ENCODE data around the gene TMEM134.
"Not testable (repeated sequence)": the region's sequence is repeated elsewhere in the genome, so short reads cannot be mapped to it uniquely, and the experiment has no call there.

The TMEM134 gene, protein sequence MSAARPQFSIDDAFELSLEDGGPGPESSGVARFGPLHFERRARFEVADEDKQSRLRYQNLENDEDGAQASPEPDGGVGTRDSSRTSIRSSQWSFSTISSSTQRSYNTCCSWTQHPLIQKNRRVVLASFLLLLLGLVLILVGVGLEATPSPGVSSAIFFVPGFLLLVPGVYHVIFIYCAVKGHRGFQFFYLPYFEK

DNA sequence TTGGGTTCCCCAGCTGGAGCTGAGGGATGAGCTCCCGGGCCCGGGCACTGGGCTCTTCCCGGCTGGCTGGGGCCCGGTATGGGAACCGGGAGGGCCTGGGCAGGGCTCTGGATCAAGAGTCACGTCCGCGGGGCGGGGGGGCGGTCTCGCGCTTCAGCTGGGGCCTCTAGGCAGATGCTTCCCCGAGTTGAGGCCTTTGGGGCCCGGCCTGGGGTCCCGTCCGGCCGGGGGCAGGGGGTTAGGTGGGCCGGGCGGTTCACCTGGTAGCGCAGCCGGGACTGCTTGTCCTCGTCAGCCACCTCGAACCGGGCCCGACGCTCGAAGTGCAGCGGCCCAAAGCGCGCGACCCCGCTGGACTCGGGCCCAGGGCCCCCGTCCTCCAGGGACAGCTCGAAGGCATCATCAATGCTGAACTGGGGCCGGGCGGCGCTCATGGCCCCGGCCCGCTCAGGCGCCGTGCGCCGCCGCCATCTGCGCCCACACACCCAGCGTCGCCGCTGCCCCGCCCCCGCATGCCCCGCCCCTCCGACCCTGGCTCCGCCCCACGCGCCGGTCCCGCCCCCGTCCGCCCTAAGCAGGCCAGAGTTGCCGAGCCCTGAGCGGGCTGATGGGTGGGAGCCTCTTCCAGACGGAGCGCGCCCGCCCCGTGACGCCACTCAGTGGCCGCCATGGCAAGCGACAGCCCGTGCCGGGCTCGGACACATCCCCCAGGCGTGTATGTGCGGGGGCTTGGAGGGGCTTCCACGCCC lies at the start of gene TMEM134:
TSS of gene TMEM134 (minus strand) at position 493 of the 749 bp plus-strand sequence. CDS start at position 434, 59 bp downstream.
- DNase-seq = peak; percentile 89

DNA sequence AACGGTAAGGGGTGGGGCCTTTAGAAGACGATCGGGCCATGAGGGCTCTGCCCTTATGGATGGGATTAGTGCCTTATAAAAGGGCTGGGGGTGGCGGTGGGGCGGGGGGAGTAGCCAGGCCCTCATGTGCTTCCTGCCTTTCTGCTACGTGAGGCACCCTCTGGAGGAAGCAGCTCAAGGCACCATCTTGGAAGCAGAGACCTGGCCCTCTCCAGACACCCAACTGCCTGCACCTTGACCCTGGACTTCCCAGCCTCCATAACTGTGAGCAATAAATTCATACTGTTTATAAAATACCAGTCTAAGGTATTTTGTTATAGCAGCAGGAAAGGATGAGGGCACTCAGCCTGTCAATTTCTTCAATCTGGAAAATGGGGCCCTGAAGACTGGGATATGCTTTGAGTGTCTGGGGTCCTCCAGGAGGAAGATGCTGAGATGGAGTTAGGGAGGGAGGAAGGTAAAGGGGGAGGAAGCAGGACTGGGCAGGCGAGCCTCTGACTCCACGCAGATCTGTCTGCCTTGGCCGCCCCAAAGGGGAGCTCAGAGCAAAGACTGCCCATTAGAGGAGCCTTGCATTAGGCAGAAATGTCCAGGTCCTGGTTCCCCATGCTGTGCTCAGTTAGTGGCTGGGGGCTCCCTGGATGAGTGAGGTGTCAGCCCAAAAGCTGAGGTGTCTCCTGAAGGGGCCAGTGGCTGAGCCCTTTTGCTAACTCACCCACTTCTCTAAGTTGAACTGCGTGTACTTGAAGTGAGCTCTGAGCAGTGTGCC lies 48.9 kb upstream of the TMEM134 start:
- DNase-seq = no peak

DNA sequence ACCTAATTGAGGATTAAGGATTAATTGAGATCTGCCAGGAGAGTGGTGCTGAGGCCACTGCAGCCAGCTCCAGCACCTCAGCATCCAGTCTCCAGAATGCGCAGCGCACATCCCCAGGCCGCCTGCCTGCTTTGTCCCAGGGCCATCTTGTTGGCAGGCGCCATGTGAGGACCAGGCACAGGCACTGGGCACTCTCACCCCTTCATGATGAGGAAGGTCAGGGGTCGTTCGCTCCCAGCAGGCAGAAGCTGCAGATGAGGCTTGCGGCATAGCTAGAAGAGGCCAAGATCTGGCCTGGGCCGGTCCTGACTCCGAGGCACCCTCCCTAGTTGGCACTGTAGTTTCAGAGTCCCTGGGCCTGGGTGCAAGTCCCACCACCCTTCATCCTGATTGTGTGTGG lies 47.8 kb upstream of the TMEM134 start:
- DNase-seq = no peak

DNA sequence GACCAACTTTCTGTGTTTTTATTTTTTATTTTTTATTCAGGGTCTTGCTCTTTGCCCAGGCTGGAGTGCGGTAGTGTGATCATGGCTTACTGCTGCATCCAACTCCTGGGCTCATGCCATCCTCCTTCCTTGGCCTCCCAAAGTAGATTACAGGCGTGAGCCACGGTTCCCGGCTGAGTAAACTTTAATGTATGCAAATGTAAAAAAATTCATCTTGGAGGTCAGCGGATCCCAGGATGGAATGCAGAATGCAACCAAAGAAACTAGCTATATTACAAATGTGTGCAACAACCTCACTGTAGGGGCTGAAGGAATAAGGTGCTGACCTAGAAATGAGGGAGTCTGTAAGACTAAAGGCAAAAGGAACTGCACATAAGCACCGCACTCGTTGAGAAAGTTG lies 45.1 kb upstream of the TMEM134 start:
- no peak for DNase-seq

DNA sequence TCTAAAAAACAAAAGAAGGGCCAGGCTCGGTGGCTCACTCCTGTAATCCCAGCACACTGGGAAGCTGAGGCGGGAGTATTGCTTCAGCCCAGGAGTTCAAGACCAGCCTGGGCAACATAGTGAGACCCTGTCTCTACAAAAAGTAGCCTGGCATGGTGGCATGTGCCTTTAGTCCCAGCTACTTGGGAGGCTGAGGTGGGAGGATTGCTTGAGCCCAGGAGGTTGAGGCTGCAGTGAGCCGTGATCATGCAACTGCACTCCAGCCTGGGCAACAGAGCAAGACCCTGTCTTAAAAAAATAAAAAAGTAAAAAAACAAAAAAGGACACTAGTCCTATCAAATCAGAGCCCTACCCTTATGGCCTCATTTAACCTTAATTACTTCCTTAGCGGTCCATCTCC lies 42.5 kb upstream of the TMEM134 start:
- not testable (repeated sequence) for DNase-seq

DNA sequence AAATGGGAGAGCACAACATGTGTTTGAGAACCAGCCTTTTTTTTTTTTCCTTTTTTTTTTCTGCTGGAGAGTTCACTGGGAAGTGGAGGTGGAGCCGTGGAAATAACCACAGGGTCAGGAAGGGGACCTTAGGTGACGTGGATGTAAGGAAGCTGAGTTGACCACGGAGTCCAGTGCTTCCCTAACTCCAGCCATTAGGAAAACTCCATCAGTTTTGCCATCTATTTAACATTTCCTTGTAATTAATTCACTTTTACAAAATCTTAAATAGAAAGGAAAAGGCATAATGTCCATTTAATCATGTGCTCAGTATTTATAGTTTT lies 40.9 kb upstream of the TMEM134 start:
- no peak for DNase-seq

DNA sequence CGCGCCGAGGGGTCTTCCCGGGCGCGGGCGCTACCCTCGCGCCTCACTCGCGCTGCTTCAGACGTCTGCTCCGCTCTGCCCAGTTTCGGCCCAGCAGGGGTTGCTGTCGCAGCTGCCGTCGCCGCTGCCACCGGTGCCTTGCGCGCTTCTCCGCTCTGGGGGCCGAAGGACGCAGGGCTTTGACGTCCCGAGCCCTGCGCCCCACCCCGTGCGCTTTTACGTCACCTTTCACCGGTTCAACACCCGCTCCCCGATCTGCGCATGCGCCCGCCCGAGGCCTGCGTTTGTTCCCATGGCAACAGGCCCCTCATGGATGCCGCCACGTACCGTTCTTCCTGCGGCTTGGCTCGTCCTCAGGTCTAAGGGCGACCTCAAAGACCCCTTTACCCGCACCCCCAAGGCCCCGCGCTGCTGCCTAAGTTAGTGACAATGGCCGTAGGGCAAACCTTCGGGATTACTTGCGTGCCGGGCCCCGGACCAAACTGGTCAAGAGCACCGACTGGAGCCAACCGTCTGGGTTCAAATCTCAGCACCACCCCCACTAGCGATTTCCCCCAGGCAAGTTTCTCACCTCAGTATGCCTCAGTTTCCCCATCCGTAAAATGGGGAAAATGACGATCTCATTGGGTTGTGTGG lies 39.6 kb upstream of the TMEM134 start:
- DNase-seq = peak; percentile 99

DNA sequence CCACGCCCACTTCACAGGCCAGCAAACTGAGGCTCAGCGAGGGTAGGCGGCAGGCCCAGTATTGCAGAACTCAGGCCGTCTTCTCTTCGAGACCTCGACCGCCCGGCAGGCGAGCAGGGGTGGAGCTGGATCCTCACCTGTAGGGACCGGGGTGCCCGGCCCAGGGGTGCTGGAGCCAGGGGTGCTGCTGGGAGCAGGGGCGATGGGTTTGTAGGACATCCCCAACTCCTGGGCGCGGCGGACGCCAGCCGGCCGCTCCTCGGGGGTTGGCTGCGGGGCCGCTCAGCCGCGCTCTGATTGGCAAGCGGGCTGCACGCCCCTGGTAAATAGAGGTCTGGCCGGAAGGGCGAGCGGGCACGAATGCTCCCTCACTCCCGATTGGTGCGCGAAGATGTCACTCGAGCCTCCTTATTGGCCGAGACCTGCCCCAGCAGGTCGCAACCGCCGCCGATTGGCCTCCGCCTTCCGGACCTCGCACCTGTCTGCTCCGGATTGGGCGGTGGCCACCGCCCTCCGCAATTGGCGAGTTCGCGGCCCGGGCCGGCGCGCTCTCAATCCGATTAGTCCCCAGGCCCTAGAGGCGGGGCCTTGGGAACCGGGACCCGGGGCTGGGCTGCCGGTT lies 38.9 kb upstream of the TMEM134 start, which contains the start of gene CDK2AP2:
TSS of gene CDK2AP2 (minus strand) at position 299 of the 622 bp plus-strand sequence. CDS start at position 219, 80 bp downstream.
- DNase-seq = peak; percentile 95

DNA sequence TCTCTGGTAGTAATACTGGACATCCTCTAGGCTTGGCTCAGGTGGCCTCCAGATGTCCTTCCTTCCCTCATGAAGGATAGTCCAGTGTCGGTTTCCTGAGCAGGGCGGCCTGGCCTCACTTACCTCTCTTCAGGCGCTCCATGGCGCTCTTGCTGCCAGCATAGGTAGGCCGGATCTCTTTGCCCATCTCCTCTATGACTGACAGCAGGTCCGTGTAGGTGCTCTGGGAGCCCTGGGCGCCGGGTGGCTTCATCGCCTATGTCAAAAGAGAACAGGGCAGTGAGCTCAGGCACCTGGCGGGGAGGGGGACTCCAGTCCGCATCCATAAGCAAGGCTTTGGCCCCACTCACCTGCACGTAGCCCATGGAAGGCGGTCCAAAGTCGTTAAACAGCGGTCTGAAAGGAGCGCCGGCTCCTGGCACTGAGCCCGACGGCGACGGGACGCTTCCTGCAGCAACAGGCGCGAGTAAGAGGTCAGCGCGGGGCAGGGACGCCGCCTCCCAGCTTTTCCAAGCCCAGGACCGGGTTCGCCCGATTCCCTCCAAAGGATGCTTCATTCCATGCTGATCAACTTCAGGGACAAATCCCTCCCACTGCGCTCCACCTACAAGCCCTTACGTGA lies 38.3 kb upstream of the TMEM134 start:
- DNase-seq = no peak

DNA sequence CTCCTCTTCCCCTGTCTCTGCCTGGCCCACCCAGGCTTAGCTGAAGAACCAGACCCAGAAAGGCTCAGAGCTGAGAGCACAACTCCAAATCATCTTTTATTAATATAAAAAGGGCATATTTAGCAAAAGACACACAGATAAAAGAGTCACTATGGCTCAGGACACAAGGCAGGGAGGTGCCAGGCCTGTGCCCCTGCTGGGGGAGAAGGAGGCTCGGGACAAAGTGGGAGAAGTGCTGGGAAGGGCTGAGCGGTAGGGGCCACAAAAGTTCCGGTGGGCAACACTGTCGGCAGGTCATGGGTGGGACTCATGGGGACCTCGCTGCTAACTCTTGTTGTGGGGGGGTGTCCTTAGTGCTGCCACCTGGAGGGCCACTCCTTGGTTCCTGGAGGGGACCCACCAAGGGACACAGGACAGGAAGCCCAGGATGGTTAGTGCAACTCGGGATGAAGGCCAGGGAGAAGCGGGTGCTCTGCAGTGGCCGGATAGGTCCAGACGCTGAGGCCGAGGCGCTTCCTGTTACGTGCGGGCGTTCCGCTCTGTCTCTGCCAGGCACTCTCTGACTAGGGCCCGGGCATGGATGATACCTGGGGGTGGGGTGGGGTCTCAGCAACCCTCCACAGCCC lies 37.5 kb upstream of the TMEM134 start:
- DNase-seq = no peak

DNA sequence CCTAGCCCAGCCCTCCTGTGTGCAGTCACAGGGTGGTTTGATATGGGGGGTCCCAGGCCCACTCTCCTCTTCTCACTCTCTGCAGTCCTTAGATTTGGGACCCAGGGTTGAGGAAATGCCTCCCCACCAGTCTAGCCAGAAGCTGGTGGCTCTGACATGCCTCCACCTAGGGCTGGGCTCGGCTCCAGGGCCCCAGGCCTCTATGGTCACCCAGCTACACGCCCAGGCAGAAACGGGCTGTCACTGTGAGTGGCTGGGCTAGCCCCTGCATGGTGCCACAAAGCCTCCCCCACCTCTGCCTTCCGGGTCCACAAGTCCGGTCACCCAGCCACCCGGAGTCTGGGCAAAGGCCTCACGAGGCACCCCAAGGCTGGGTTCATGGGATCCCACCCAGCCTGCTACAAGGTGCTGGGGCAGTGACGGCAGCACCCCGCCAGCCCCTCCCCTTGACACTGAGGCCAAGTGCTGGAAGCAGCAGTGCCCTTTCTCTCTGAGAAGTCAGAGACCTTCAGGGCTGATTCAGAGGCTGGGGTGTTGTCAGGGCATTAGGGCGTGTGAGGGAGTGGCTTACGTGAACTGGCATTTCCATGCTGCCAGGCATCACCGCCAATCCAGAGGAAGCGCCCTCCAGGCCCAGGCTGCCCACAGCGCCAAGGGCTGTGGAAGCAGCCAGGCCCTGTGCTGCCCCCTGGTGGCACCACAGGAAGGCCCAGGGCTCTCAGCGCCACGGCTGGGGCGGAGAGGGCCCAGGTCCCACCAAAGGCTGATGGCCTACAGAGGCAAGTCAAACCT lies 36.8 kb upstream of the TMEM134 start:
- peak; percentile 83 for DNase-seq

DNA sequence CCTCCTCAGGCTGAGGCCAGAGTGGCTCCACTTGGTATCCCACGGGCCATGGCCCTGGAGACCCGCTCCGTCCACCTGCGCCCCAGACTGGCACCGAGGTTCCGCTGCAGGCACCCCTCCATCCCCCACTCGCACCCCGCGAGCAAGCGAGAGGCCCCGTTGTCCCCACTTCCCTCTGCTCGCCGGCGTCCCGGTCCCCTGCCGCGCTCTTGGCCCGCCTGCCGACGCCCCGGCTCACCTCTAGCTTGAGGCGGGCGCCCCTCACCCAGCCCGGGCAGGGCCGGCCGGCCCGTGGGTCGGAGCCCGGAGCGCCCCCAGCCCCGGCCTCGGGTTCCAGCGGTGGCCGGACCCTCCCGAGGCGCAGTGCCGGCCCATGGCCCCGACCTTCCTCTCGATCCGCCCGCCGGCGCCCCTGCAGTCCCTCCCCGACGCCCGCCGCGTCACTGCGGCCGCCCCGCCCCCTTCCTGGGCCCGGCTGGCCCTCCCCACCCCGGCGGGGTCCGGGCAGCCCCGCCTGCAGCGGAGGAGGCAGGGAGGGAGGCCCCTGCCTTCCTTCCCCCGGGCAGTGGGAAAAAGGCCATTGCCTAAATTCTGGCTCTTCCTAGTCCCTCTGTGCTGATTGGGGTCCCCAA lies 36.0 kb upstream of the TMEM134 start, which contains the start of gene PITPNM1:
TSS of gene PITPNM1 (minus strand) at position 414 of the 632 bp plus-strand sequence. CDS start 1,183 bp downstream, outside the sequence.
- DNase-seq = peak; percentile 59

DNA sequence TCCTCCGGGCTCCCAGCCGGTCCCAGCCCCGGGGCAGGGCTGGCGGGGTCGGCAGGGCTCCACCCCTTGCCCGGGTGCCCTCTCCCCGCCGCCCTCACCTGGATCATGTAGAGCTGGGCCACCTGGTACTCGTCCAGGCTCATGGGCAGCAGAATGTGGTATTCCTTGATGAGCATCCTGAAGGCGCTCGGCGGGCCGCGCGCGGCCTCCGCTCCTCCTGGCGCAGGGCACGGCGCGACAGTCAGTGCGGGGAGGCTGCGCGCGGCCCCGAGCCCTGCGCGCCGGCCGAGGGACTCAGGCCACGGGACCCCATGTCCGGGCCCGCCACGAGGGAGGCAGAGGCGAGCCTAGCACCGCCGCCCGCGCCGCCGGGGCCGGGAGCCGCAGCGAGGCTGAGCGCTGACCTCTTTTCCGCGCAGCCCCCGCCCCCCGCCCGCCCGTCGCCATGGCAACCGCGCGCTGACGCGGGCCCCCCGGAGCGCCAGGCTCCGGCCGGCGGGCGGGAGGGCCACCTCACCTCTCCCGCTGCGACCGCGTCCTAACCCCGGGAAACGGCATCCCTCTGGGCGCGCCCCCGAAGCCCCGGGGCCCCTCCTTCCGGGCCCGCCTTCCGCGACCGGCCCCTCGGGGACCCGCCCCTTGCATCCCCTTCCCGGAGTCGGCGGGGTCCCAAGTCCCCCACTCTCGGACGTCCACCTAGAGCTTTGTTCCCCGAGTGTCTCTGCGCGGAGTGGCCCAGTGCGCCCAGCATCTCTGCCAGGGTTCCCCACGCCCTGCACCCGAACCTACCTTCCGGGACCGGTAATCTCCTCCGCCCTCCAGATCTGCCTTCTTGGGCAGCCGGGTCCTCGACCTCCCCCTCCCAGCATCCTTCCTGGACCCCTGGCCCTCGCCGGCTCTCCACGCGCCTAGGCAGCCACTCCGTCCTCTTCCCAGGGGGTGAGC lies 35.2 kb upstream of the TMEM134 start:
- DNase-seq = no peak

DNA sequence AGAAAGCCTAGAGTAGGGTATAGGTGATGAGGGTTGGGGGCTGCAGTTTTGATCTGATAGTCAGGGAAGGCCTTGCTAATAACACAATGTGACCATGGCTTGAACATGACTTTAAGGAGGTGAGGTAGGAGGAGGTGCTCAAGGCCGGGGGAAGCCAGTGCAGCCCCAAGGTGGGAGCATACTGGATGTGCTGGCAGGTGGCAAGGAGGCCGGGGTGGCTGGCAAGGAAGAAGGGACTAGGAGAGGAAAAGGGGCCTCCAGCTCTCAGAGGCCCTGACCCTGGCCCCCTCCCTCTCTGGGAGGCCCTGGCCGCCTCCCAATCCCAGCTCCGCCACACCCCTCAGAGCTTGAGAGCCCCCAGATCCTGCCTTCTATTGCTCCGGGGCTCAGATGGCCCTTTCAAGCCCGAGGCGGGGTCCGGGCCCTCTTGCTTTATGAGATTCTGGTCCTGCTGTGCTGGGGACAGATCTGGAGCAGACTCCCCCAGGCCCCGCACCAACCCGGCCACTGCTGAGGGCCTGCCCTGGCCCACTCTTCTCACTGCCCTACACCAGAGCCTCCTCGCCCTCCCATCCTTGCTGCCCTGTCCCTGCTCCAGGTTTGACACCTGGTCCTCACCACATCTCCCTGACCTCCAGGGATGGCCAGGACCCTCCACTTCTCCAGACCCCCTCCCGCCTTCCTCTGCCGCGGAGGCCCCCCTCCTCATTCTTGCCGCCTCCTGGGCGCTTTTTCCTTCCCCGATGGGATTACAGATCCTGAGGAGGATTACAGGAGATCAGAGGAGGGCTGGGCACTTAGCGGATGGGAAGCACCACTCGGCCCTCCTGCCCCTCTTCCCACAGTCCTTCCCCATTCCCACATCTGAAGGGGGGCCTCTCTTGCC lies 34.3 kb upstream of the TMEM134 start:
- no peak for DNase-seq

DNA sequence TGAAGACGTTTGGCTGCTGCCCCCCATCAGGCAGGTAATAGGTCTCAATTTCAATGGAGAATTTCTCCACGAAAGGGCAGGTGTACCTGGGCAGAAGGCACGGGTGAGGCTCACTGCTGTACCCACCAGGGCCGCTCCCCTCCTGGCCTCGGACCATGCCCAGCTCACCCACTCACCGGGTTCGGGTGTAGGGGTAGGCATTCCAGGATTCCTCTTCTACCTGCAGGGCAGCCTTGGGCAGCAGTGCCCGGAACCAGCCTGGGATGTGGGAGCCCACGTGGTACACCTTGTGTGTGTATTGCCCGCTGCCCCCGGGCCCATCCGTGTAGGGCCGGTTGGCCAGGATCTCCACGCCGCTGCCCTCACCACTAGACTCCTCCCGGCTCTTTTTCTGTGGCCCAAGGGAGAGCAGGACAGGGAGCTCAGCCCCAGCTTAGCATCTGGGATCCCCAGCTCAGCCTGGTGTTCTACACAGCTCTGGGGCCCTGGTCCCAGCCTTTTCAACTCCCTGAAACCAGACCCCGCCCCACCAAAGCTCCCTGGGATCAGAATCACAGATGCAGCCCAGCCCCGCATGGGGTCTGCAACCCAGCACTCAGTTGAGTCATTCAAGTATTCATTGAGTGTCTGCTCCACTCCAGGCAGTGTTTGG lies 33.4 kb upstream of the TMEM134 start:
- DNase-seq = no peak

DNA sequence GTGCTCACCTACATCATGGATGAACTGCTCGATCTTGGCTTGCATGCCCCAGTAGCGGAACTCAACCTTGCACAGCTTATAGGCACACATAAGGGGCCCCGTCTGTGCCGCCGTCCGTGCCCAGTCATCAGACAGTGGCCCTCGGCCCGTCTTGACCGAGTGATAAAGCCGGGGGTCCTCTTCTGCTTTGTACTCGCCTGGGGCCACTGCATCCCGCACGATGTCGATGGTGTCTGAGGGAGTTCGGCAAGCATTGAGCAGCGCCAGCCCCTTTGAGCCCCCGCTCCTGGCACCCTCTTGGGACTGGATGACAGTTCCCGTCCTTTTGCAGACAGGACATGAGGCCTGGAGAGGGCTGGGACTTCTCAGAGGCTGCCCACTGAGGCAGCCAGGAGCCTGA lies 32.8 kb upstream of the TMEM134 start:
- no peak for DNase-seq
